OCI-LY7 (cell line): ENCODE measurements around the gene UQCRC1. TPM values are rescaled to one million over a fixed set of nuclear protein-coding genes. Genes with fewer than 3 reads are reported as not detected.

Source experiments
- BruUV-seq: library from RNA; stranded (reverse); fragments of 400-500 nt; replicated peaks from 2 replicates; lab custom pipeline; 2021; lab: Mats Ljungman, UMichigan
- CTCF ChIA-PET: fragments of 300-600 bp; sonication (Branson Sonifier 250); formaldehyde crosslinking; loops from one replicate; lab custom pipeline; 2022; ENCODE audit warnings: antibody characterized with exemption; ENCODE audit not compliant: unreplicated experiment; lab: Charles Lee
- POLR2A ChIA-PET: fragments of 300-600 bp; sonication (Branson Sonifier 250); formaldehyde crosslinking; loops from one replicate; lab custom pipeline; 2022; ENCODE audit warnings: antibody characterized with exemption; lab: Charles Lee
- DNase-seq: peaks from one replicate; pipeline ENCODE4 v3.0.0-alpha.2; 2015; ENCODE audit warnings: low spot score
- H2AFZ ChIP-seq: fragments of 200-600 bp; sonication (generic), shearing (Covaris generic); 2 replicates; pipeline ENCODE4 v1.6.1; 2014; ENCODE audit warnings: mild to moderate bottlenecking, antibody characterized with exemption, low read length, moderate library complexity
- H3K27ac ChIP-seq: fragments of 200-600 bp; sonication (generic); 2 replicates; pipeline ENCODE4 v1.5.1; 2014; ENCODE audit warnings: mixed run types, low read depth, mild to moderate bottlenecking, moderate library complexity, low read length, inconsistent platforms; ENCODE audit not compliant: poor library complexity, severe bottlenecking
- H3K36me3 ChIP-seq: fragments of 200-600 bp; sonication (generic); 2 replicates; pipeline ENCODE4 v1.6.1; 2014; ENCODE audit warnings: mild to moderate bottlenecking, antibody characterized with exemption, low read length, moderate library complexity, mixed read lengths; ENCODE audit not compliant: insufficient read depth
- H3K4me1 ChIP-seq: fragments of 200-600 bp; sonication (generic); 2 replicates; pipeline ENCODE4 v1.5.1; 2014; ENCODE audit warnings: mild to moderate bottlenecking, low read length; ENCODE audit not compliant: insufficient read depth, poor library complexity, severe bottlenecking
- H3K4me2 ChIP-seq: fragments of 200-600 bp; sonication (generic); 2 replicates; pipeline ENCODE4 v1.6.1; 2014; ENCODE audit warnings: mild to moderate bottlenecking, low read length
- H3K4me3 ChIP-seq: fragments of 200-600 bp; sonication (generic); 2 replicates; pipeline ENCODE4 v1.5.1; 2014; ENCODE audit warnings: mild to moderate bottlenecking, low read depth, low read length; ENCODE audit not compliant: poor library complexity, severe bottlenecking
- H3K79me2 ChIP-seq: fragments of 200-600 bp; sonication (generic); 2 replicates; pipeline ENCODE4 v1.6.1; 2016; ENCODE audit warnings: low read depth, mild to moderate bottlenecking, low read length, moderate library complexity, mixed read lengths; ENCODE audit not compliant: insufficient read depth
- H3K9me2 ChIP-seq: fragments of 200-600 bp; sonication (generic); 2 replicates; pipeline ENCODE4 v1.6.1; 2016; ENCODE audit warnings: mild to moderate bottlenecking, low read length, mixed read lengths; ENCODE audit not compliant: insufficient read depth
- H3K9me3 ChIP-seq: fragments of 200-600 bp; sonication (generic); 2 replicates; pipeline ENCODE4 v1.6.1; 2014; ENCODE audit warnings: mild to moderate bottlenecking, mixed run types, low read length, mixed read lengths
- H4K20me1 ChIP-seq: fragments of 200-600 bp; sonication (generic); 2 replicates; pipeline ENCODE4 v1.6.1; 2014; ENCODE audit warnings: mild to moderate bottlenecking, antibody characterized with exemption, low read length, moderate library complexity, mixed read lengths; ENCODE audit not compliant: insufficient read depth
- CTCF ChIP-seq: fragments of 200-600 bp; sonication (generic); conservative IDR thresholded peaks from 2 replicates; pipeline ENCODE4 v1.5.1; 2014; ENCODE audit warnings: mild to moderate bottlenecking, antibody characterized with exemption, low read length, moderate library complexity, mixed read lengths
- EZH2phosphoT487 ChIP-seq: fragments of 200-600 bp; sonication (generic); IDR thresholded peaks from 2 replicates; pipeline ENCODE4 v1.6.1; 2018; ENCODE audit warnings: low read depth, borderline replicate concordance, mild to moderate bottlenecking, mixed run types, antibody characterized with exemption, low read length, moderate library complexity, mixed read lengths
- intact Hi-C: fragments of 100-400 bp; cut with micrococcal nuclease; formaldehyde crosslinking; loops from one replicate; pipeline ENCODE4 v1.10.0; 2022; ENCODE audit not compliant: unreplicated experiment
- total RNA-seq, 2 experiments: library from RNA; depleted of rRNA in 1 of 2; stranded (reverse); fragments of >200 nt in 1 of 2; shearing (Covaris generic) in 1 of 2; gene quantifications; 2 replicates each; pipeline ENCODE4 v1.2.3, GENCODE V29; 2014 to 2022

The UQCRC1 gene
- total RNA-seq, 2 experiments from 2014 or later = 125 to 194 TPM

- intact Hi-C loops = no loop called here
- Histone ChIP-seq H4K20me1 (no peaks in the 10 kb centered on the region), H3K36me3 (no peaks in the 10 kb centered on the region), H3K27ac (no peak overlapping the region), H3K4me2 (peak overlapping the region; percentile 77), H3K79me2 (no peaks in the 10 kb centered on the region), H2AFZ (no peak overlapping the region), H3K9me2 (no peaks in the 10 kb centered on the region), H3K4me3 (peak overlapping the region; percentile 77), H3K4me1 (peaks cover 46% of the 10 kb centered on the region), H3K9me3 (no peaks in the 10 kb centered on the region)
- POLR2A ChIA-PET = interaction anchor here (2.1 kb wide), 1 partner anchor 115 kb away, joined by 6 read pairs; the partner anchor contains the start of genes CCDC51 and TMA7
- BruUV-seq = no TSS peak
- no peak for TF ChIP-seq EZH2phosphoT487
- no peak for TF ChIP-seq CTCF
- DNase-seq = no peak
- CTCF ChIA-PET = interaction anchor here (1.0 kb wide), 1 partner anchor 119 kb away, joined by 4 read pairs; no protein-coding TSS in a partner anchor
Observed at GRCh38 chr3:48555231-48555948, 54.1 kb downstream of the UQCRC1 start.

- Histone ChIP-seq H3K9me2 (no peaks in the 10 kb centered on the region), H3K4me3 (no peak overlapping the region), H2AFZ (no peak overlapping the region), H3K9me3 (no peaks in the 10 kb centered on the region), H3K4me1 (peaks cover 34% of the 10 kb centered on the region), H3K36me3 (no peaks in the 10 kb centered on the region), H4K20me1 (no peaks in the 10 kb centered on the region), H3K27ac (no peak overlapping the region), H3K79me2 (no peaks in the 10 kb centered on the region), H3K4me2 (peak overlapping the region; percentile 2; the same call in 1 of the 2 replicates)
- intact Hi-C loops = no loop called here
- ChIA-PET CTCF (interaction anchor here (1.0 kb wide), 1 partner anchor 88 kb away, joined by 3 read pairs; a partner anchor contains a TSS), POLR2A (interaction anchor here (0.6 kb wide), 1 partner anchor 365 kb away, joined by 3 read pairs; no protein-coding TSS in a partner anchor)
- TF ChIP-seq CTCF (no peak), EZH2phosphoT487 (no peak)
- BruUV-seq = no TSS peak
- no peak for DNase-seq
Observed at GRCh38 chr3:48553886-48554845, 55.3 kb downstream of the UQCRC1 start.
